ENCODE measurements around the gene ALB.

ALB gene

GRCh38 chr4:73404457-73404856, 370 bp downstream of the ALB start:
- no peaks in the 10 kb centered on the region for H3K27me3 ChIP-seq
- intact Hi-C loops (cut with DNase I; ENCODE audit: low total_unique reads): no loop called here
- no peak for DNase-seq
- no peak for TF ChIP-seq CTCF (IDR thresholded peaks at IDR 0.05)
- H3K4me1 ChIP-seq: no peaks in the 10 kb centered on the region
- no peak overlapping the region for H3K27ac ChIP-seq
- no peaks in the 10 kb centered on the region for H3K9me3 ChIP-seq
- no peaks in the 10 kb centered on the region for H3K36me3 ChIP-seq
- no peak overlapping the region for H3K4me3 ChIP-seq

GRCh38 chr4:73405138-73405537, 1.1 kb downstream of the ALB start:
- H3K36me3 ChIP-seq: no peaks in the 10 kb centered on the region
- DNase-seq: no peak
- no peak overlapping the region for H3K27ac ChIP-seq
- TF ChIP-seq CTCF (IDR thresholded peaks at IDR 0.05): no peak
- no peak overlapping the region for H3K4me3 ChIP-seq
- no peaks in the 10 kb centered on the region for H3K4me1 ChIP-seq
- no peaks in the 10 kb centered on the region for H3K9me3 ChIP-seq
- no peaks in the 10 kb centered on the region for H3K27me3 ChIP-seq
- intact Hi-C loops (cut with DNase I; ENCODE audit: low total_unique reads): no loop called here

GRCh38 chr4:73406548-73406875, 2.4 kb downstream of the ALB start:
- Histone ChIP-seq H3K4me1 (no peaks in the 10 kb centered on the region), H3K4me3 (no peak overlapping the region), H3K36me3 (no peaks in the 10 kb centered on the region), H3K9me3 (no peaks in the 10 kb centered on the region), H3K27me3 (no peaks in the 10 kb centered on the region), H3K27ac (no peak overlapping the region)
- intact Hi-C loops (cut with DNase I; ENCODE audit: low total_unique reads): no loop called here
- no peak for TF ChIP-seq CTCF (IDR thresholded peaks at IDR 0.05)
- no peak for DNase-seq

- no peaks in the 10 kb centered on the region for H3K27me3 ChIP-seq
- no peak for TF ChIP-seq CTCF (IDR thresholded peaks at IDR 0.05)
- no peak for DNase-seq
- no peak overlapping the region for H3K27ac ChIP-seq
- no peak overlapping the region for H3K4me3 ChIP-seq
- no peaks in the 10 kb centered on the region for H3K36me3 ChIP-seq
- H3K4me1 ChIP-seq: no peaks in the 10 kb centered on the region
- H3K9me3 ChIP-seq: no peaks in the 10 kb centered on the region
- intact Hi-C loops (cut with DNase I; ENCODE audit: low total_unique reads): no loop called here
These were observed 3.2 kb downstream of the ALB start for GRCh38 chr4:73407227-73407673.

GRCh38 chr4:73408181-73408867, 4.2 kb downstream of the ALB start:
- DNase-seq: no peak
- Histone ChIP-seq H3K27me3 (no peaks in the 10 kb centered on the region), H3K4me3 (no peak overlapping the region), H3K4me1 (no peaks in the 10 kb centered on the region), H3K27ac (no peak overlapping the region), H3K9me3 (no peaks in the 10 kb centered on the region), H3K36me3 (no peaks in the 10 kb centered on the region)
- intact Hi-C loops (cut with DNase I; ENCODE audit: low total_unique reads): no loop called here
- no peak for TF ChIP-seq CTCF (IDR thresholded peaks at IDR 0.05)
